Ovary (tissue), 3 donors: ENCODE results near the gene HTR3C.

Experiments used
- POLR2A ChIP-seq: fragments of 450-650 bp; IDR thresholded peaks from one replicate; pipeline ENCODE4 v1.6.1; 2017; ENCODE audit warnings: antibody characterized with exemption, mild to moderate bottlenecking, moderate library complexity
- TF ChIP-seq, protein P1 (sequence below), 3 donors: fragments of 450-650 bp in 2 of 3; fragments of 200-600 bp in 1 of 3; IDR thresholded peaks; one replicate each; pipeline versions ENCODE4 v1.5.1 to v1.8.0; 2016 to 2022; ENCODE audit warnings: antibody characterized with exemption in 3 of 3, mild to moderate bottlenecking in 1 of 3
- donor health status: DM: no; HTN: no; CAD: no.

DNA sequence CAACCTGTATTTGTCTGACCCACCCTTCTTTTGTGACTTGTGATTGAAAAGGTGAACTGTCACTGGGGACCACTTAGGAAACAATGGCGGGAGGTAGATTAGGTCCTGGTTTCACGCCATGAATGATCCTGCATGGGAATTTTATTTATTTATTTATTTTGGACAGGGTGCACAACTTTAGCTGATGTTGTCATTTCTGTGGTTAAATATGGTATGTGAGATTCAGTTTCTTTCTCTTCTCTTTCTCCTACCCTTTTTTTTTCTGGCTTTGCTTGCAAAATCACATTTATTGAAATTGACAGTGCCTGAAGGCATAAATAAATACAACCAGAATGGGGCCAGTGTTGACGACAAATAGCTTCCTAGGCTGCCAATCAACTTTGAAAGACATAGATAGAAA, 26.0 kb downstream of the HTR3C start:
- TF ChIP-seq, protein P1, sequence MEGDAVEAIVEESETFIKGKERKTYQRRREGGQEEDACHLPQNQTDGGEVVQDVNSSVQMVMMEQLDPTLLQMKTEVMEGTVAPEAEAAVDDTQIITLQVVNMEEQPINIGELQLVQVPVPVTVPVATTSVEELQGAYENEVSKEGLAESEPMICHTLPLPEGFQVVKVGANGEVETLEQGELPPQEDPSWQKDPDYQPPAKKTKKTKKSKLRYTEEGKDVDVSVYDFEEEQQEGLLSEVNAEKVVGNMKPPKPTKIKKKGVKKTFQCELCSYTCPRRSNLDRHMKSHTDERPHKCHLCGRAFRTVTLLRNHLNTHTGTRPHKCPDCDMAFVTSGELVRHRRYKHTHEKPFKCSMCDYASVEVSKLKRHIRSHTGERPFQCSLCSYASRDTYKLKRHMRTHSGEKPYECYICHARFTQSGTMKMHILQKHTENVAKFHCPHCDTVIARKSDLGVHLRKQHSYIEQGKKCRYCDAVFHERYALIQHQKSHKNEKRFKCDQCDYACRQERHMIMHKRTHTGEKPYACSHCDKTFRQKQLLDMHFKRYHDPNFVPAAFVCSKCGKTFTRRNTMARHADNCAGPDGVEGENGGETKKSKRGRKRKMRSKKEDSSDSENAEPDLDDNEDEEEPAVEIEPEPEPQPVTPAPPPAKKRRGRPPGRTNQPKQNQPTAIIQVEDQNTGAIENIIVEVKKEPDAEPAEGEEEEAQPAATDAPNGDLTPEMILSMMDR (IDR thresholded peaks at IDR 0.05) = no peak
- no peak for TF ChIP-seq POLR2A
